ENCODE measurements around the gene CMSS1.

Gene CMSS1

GRCh38 chr3:99783011-99783573 is 34.6 kb upstream of the CMSS1 start:
- 0 out of 2 replicates have a peak, but pooled peaks cover under 1% of the 10 kb centered on the region for H3K4me1 ChIP-seq (ENCODE audit: control insufficient read depth, insufficient read depth, low read length)
- H3K4me3 ChIP-seq (ENCODE audit: low read depth, low read length) = no peak overlapping the region
- H3K9me3 ChIP-seq (ENCODE audit: control insufficient read depth, insufficient read depth, low read depth, low read length) = no peaks in the 10 kb centered on the region
- ChIA-PET POLR2A (no interaction called here), CTCF (interaction anchor here (1.1 kb wide), 1 partner anchor 807 kb away, joined by 3 read pairs; no protein-coding TSS in a partner anchor)
- H3K36me3 ChIP-seq (ENCODE audit: control insufficient read depth in 2 of 2, insufficient read depth in 1 of 2, low read length in 2 of 2) = no peaks in the 10 kb centered on the region
- no peak overlapping the region for H3K27ac ChIP-seq (ENCODE audit: extremely low read depth, low read depth, low read length)
- TF ChIP-seq ZFP3 (tag by site-specific recombination; IDR thresholded peaks at IDR 0.05; ENCODE audit: low read depth) = no peak
- no peak for TF ChIP-seq KLF7 (tag by site-specific recombination; IDR thresholded peaks at IDR 0.05; ENCODE audit: borderline replicate concordance)
- TF ChIP-seq RBAK (tag by site-specific recombination; IDR thresholded peaks at IDR 0.05) = no peak
- no peak for TF ChIP-seq ZBTB7A (tag by site-specific recombination; IDR thresholded peaks at IDR 0.05; ENCODE audit: low read depth)
- no peak for TF ChIP-seq HOXD13 (CRISPR knock-in tag; IDR thresholded peaks at IDR 0.05; ENCODE audit: borderline replicate concordance)
- no peak for TF ChIP-seq ZFHX2 (tag by site-specific recombination; conservative IDR thresholded peaks at IDR 0.05)
- no peak for TF ChIP-seq ZNF292 (tag by site-specific recombination; IDR thresholded peaks at IDR 0.05; ENCODE audit: borderline replicate concordance, low read depth)
- TF ChIP-seq BCL11B (tag by site-specific recombination; IDR thresholded peaks at IDR 0.05; ENCODE audit: low read depth) = no peak
- TF ChIP-seq ZNF777 (tag by site-specific recombination; IDR thresholded peaks at IDR 0.05; ENCODE audit: borderline replicate concordance) = no peak
- TF ChIP-seq ZNF473 (tag by site-specific recombination; IDR thresholded peaks at IDR 0.05) = no peak
- TF ChIP-seq ATF2 (tag by site-specific recombination; IDR thresholded peaks at IDR 0.05; ENCODE audit: low read depth) = peak; percentile 48; the same call in 1 of the 2 replicates
- TF ChIP-seq ZNF394 (tag by site-specific recombination; IDR thresholded peaks at IDR 0.05; ENCODE audit: borderline replicate concordance) = no peak
- no peak for TF ChIP-seq ZBTB49 (tag by site-specific recombination; IDR thresholded peaks at IDR 0.05; ENCODE audit: low read depth)
- no peak for TF ChIP-seq ZNF211 (tag by site-specific recombination; IDR thresholded peaks at IDR 0.05; ENCODE audit: low read depth)
- no peak for TF ChIP-seq OSR2 (tag by site-specific recombination; IDR thresholded peaks at IDR 0.05)
- TF ChIP-seq ZNF18 (tag by site-specific recombination; IDR thresholded peaks at IDR 0.05) = no peak
- TF ChIP-seq KLF17 (tag by site-specific recombination; IDR thresholded peaks at IDR 0.05) = no peak
- no peak for TF ChIP-seq ZNF350 (tag by site-specific recombination; IDR thresholded peaks at IDR 0.05)
- TF ChIP-seq SP7 (tag by site-specific recombination; IDR thresholded peaks at IDR 0.05) = peak; percentile 78
- no peak for TF ChIP-seq ZNF704 (tag by site-specific recombination; IDR thresholded peaks at IDR 0.05)
- TF ChIP-seq MZF1 (tag by site-specific recombination; IDR thresholded peaks at IDR 0.05; ENCODE audit: borderline replicate concordance) = no peak
- TF ChIP-seq CTCF (tag by site-specific recombination; IDR thresholded peaks at IDR 0.05) = no peak
- no peak for TF ChIP-seq TRIM28 (IDR thresholded peaks at IDR 0.05; ENCODE audit: borderline replicate concordance, low read length)
- no peak for TF ChIP-seq ZNF629 (tag by site-specific recombination; IDR thresholded peaks at IDR 0.05)
- no peak for TF ChIP-seq ZNF639 (tag by site-specific recombination; IDR thresholded peaks at IDR 0.05)
- TF ChIP-seq ZNF600 (tag by site-specific recombination; IDR thresholded peaks at IDR 0.05) = no peak
- no peak for TF ChIP-seq GLIS2 (tag by site-specific recombination; IDR thresholded peaks at IDR 0.05)
- TF ChIP-seq KLF10 (tag by site-specific recombination; IDR thresholded peaks at IDR 0.05) = 0 out of 2 replicates have a peak, but pooled peaks have one; percentile 26
